IPS DF 4.7 (cell line): Measurements from ENCODE around the gene ZFYVE16.
"Not testable (repeated sequence)": the region's sequence is repeated elsewhere in the genome, so short reads cannot be mapped to it uniquely, and the experiment has no call there.

ENCODE experiments used
- DNase-seq: peaks from one replicate; pipeline ENCODE4 v3.0.0-alpha.2; 2013; ENCODE audit warnings: low spot score; ENCODE audit errors: extremely low read depth

ZFYVE16 gene

DNA sequence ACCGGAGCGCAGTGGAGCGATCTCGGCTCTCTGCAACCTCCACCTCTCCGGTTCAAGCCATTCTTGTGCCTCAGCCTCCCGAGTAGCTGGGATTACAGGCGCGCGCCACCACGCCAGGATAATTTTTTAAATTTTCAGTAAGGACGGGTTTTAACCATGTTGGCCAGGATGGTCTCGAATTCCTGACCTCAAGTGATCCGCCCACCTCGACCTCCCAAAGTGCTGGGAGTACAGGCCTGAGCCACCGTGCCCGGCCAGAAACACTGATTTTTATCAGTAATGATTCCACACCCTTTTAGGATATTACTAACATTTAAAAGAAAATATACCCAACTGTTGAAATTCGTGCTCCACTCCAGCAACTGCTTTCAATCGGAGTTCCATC is 79.6 kb downstream of the ZFYVE16 start:
- DNase-seq, result no peak

DNA sequence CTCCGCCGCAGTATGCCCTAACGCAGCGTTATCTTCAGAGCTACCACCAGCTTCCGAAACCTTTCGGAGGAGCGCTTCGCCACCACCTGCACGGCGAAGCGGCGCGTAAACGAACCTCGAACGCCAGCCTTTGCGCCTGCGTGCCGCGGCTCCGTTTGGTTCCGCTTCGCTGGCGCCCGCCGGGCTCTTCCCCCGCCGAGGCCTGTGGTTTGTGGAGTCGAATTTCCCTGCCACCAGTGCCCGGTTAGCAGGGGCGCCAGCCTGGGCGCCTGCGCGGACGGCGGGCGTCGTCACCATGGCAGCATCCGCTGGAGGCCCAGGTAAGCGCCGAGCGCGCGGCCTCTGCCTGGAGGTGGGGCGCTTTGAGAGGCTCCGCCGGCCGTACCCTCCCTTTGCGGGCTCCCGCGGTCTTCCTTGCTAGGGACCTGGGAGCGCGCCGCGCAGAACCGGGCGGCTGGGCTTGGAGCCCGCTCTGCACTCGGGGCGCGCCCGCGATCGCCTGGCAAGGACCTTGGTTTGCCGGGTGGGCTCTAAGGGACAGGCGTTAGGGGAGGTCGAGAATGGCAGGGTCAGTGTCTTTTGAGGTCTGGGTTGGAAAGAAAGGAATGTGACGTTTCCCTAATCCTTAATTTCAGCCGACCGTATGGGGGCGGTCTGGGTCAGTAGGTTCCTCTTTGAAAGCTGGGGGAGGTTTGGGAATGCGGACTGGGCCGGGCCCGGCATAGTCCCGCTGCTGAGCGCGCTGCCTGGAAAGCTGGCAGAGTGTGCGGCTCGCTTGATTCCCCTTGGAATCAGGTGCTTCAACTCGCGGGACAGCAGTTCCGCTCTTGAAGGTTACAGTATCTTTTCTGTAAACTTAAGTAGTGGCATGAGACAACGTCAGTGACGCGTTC is 80.2 kb downstream of the ZFYVE16 start, which contains the start of gene FAM151B:
Gene FAM151B (plus strand): TSS at position 272 of the 893 bp plus-strand sequence. CDS start 24 bp downstream, at position 296.
- peak; percentile 94 for DNase-seq

DNA sequence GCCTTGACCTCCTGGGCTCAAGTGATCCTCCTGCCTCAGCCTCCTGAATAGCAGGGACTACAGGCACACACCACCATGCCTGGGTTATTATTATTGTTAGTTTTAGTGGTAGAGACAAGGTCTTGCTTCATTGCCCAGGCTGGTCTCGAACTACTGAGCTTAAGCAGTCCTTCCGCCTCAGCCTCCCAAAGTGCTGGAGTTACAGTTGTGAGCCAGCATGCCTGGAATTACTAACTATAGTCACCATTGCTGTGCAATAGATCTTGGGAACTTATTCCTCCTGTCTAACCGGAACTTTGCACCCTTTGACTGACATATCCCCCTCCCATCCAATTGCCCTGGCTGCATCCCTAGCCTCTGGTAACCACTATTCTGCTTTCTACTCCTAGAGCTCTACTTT is 83.4 kb downstream of the ZFYVE16 start:
- no peak for DNase-seq

DNA sequence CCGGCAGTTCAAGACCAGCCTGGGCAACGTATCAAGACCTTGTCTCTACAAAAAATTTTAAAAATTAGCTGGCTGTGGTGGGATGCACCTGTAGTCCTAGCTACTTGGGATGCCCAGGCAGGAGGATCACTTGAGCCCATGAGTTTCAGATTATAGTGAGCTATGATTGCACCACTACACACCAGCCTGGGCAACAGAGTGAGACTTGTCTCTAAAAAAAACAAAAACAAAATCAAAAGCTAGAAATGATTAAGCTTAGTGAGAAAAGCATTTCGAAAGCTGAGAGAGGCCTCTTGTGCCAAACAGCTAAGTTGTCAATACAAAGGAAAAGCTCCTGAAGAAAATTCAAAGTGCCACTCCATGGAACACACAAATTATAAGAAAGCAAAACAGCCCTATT is 84.9 kb downstream of the ZFYVE16 start:
- DNase-seq, result no peak

DNA sequence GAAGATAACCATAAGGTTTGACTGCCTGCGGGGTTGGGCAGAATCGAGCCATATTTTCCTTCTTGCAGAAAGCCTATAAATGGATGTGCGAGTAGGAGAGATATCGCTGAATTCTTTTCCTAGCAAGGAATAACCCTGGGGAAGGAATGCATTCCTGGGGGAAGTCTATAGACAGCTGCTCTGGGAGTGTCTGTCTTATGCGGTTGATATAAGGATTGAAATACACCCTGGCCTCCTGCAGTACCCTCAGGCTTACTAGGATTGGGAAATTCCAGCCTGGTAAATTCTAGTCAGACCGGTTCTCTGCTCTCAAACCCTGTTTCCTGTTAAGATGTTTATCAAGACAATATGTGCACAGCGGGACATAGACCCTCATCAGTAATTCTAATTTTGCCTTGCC is 85.6 kb downstream of the ZFYVE16 start:
- DNase-seq, result not testable (repeated sequence)

- no peak for DNase-seq
These were observed 88.0 kb downstream of the ZFYVE16 start for GRCh38 chr5:80495891-80496290.

GRCh38 chr5:80502800-80503199 is 94.9 kb downstream of the ZFYVE16 start:
- DNase-seq, result no peak

DNA sequence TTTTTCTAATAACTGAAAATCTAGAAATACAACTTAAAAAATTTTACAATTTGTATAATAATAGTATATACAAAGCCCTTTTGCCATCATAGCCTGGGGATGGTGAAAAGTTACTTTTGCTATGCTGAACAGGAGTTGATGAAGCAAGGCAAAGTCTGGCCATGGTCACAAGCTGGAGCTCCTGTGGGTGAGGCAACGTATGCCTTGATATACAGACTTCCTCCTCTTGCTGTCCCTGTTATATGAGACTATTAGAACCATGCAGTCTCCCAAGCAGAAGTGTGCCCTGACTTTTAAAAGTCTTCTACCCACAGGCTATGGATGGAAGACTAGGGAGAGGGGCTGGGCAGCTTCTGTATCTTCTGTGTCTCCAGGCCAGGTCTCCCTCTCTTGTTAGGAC is 95.8 kb downstream of the ZFYVE16 start:
- DNase-seq, result no peak

- DNase-seq, result no peak
These were observed 97.0 kb downstream of the ZFYVE16 start for GRCh38 chr5:80504833-80505232.

GRCh38 chr5:80507663-80508062 is 99.8 kb downstream of the ZFYVE16 start:
- no peak for DNase-seq

GRCh38 chr5:80508844-80509243 is 101.0 kb downstream of the ZFYVE16 start:
- DNase-seq, result no peak

- DNase-seq, result no peak
These were observed 101.5 kb downstream of the ZFYVE16 start for GRCh38 chr5:80509362-80509761.

DNA sequence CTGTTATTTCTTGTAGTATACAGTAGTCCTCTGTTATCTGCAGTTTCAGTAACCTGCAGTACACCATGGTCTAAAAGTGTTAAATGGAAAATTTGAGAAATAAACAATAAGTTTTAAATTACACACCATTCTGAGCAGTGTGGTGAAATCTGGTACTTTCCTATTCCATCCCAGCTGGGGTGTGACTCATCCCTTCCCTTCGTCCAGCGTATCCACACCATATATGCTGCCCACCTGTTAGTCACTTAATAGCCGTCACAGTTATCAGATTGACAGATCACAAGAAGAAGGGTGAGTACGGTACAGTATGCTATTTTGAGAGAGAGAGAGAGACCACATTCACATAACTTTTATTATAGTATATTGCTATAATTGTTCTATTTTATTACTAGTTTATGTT is 109.0 kb downstream of the ZFYVE16 start:
- DNase-seq, result no peak
